Stimulated activated CD4-positive, alpha-beta T cell treated with anti-CD3 and anti-CD28 coated beads, TNF-alpha, amount 100 ng/mL, for 48 hours (primary cell): ENCODE results near the gene RIMBP3B.
"Not testable (repeated sequence)": the region's sequence is repeated elsewhere in the genome, so short reads cannot be mapped to it uniquely, and the experiment has no call there.

ENCODE experiments used
- DNase-seq, 3 donors: peaks; one replicate each; pipeline ENCODE4 v3.0.0-alpha.2; 2020; ENCODE audit warnings: low read depth in 3 of 3

The RIMBP3B gene

DNA sequence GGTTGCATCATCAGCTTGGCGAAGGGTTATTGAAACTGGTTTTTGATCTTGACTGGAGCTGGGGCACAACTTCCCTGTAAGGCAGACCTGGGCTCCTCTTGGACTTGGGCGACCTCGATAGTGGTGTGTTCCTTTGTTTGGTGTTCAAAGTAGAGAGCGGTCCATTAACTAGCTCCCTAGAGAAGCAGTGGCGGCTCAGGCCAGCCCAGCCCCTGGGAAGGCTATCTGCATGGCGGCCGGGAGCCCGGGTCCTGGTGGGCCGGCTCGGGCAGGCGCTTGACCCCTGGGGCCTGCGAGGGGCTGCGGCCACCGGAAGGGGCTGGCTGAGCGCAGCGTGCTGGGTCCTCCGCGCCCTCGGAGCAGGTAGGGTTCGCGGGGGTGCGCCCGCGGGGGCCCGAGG lies 32.8 kb downstream of the RIMBP3B start:
- not testable (repeated sequence) for DNase-seq

DNA sequence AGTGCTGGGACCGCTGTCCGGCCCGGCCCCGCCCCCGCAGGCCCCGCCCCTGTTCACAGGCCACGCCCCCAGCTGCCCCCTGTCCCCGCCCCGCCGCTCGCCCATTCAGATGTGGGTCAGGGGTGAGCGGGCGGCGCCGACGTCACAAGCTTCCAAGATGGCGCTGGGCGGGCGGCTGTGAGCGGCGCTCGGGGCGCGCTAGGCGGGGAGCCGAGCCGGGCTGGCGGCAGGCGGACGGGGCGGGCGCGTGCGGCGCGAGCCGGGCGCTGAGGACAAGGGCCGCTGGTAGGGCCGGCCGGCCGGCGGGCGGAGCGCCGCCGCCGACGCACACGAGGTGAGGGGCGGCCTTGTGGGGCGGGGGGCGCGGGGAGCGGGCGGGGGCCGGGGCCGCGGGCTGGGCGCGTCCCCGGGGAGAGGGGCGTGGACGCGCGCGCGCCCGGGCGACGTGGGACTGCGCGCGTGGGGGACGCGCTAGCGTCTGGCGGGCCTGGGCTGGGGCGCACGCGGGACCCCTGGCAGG lies 33.7 kb downstream of the RIMBP3B start, which contains the start of gene HIC2:
Gene HIC2 (plus strand): TSS at position 145 of the 520 bp plus-strand sequence. CDS start 25,461 bp downstream, outside the sequence.
- not testable (repeated sequence) for DNase-seq

DNA sequence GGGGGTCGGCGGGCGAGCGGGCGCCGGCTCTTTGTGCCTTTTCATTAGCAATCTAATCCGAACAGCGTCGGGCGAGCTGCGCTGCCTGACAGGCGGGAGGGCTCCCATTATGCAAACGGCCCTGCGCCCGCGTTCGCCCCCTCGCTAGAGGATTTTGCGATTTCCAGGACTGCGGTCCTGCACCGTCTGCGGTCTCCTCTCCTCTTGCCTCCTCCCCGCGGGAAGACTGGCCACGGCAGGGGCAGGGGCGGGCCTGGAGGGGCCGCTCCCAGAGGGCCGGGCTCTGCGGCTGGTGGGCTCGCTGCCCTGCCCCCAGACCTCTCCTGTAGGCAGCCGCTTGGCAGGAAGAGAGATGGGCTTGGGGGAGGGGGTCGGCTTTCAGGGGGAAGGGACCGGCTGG lies 34.3 kb downstream of the RIMBP3B start:
- DNase-seq = peak in 1 of 3 donors; percentile 12

DNA sequence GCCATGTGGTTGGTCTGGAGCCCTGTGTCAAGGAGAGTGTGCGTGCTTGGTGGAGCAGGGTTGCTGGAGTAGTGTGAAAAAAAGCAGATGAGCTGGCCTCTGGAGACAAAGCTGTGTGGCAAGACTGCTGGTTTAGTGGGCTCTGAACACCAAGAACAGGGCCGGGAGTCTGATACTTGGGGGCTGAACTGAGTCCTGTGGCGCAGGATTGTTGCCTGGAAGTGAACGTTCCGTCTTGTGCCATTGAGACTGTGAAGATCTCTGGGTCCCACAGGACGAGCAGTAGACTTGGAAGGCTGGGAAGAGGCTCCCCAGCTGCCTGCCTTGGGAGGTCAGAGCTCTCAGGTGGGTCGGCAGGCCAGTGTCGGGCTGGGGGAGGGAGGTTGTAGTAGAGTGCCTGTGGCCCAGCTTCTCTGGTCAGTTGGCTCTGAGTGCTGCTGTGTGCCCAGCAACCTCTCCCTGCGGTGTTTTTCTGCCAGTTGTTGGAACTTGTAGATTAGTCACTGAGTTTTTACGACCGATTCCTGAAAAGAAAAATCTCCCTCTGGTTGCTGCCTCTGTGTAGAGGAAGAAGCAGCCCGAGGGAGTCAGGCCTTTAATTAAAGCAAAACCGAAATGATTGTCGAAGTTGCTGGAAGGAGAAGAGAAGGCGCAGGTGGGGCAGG lies 35.6 kb downstream of the RIMBP3B start:
- DNase-seq = not testable (repeated sequence)

DNA sequence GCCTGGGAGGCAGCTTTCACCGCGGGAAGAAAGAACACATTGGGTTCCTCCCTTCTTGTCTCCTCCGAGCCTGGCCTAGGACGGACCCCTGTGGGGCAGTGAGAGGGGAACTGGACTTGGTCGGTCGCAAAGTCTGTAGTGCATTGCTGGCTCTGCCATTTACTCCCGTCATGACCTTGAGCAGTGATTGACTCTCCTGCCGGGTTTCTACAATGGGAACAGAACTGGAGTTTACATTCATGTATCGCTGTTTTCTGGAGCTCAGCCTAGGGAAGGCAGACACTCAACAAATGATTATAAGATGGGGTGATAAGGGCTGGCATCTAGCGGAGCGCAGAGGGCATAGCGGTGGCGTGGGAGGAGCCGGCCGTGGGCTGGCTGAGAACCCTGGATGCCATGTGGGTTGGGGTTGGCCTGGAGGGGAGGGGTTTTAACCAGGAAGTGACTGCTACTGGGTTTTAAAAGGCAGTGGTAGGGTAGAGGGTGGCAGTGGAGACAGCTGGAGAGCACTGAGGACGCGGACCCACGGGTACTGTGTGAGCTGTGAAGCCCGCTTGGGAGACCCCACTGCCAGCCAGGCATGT lies 36.7 kb downstream of the RIMBP3B start:
- DNase-seq = not testable (repeated sequence)

DNA sequence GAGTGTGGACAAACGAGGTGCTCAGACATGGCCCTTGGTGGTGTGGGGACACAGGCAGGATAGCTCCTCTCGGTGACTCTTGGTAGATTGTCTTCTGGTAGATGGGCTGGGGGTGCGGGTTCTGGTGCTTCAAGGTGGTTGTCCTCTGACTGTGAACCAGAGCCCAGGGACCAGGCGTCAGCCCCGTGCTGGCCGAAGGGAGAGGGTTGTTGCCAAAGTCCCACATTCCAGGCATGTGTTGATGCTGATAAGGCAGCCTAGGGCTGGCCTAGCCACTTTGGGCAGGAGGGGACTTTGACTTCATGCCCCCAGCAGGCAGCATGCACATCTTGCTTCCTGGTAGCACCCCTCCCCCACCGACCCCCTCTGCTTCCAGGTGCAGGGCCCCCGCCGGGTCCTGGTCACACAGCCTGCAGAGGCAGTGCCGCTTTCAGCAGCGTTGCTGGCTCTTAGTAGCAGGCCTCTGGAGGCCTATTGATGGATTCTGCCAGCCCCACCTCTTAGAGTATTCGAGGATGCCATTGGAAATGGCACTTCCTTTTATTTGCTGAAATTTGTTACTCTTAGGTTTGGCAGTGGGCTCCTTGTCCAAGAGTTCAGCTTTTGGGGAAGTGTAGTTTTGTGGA lies 40.6 kb downstream of the RIMBP3B start:
- not testable (repeated sequence) for DNase-seq

DNA sequence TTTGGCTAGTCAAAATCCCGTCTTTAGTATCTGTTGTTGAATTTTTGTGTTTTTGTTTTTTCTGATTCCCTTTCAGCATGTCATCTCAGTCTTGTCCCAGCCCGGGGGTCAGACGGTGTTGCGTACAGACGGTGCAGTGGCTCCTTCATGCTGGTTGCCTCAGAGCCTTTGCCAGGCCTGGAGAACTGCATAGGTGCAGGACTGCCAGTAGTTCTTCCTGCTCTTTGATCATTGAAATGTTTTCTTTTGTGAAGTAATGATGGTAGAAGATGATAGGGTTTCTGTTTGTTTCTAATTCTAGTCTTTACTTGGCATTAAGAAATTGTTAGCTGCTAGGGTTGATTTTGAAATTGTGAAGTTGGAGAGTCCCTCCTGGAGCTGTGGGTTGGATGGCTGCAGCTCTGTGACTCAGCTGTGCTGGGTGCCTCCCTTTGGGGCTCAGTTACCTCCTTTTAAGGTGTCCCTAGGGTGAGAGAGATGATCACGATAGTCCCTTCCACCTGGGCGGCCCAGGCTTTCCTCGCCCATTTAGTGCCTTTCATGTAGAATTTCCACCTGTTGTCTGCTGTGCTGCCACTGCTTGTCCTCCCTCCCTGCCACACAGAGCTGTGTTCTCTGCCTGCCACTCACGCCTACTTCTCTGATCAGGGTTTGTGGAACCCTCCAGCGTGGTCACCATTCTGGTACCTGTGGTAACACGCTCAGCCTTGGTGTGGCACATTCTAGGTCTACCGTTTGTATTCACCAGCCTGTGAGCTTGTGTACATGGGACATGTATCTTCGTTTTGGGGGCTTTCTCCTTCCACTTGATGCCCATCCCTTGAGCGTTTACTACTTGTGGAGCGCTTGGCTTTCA lies 51.1 kb downstream of the RIMBP3B start:
- DNase-seq = not testable (repeated sequence)

DNA sequence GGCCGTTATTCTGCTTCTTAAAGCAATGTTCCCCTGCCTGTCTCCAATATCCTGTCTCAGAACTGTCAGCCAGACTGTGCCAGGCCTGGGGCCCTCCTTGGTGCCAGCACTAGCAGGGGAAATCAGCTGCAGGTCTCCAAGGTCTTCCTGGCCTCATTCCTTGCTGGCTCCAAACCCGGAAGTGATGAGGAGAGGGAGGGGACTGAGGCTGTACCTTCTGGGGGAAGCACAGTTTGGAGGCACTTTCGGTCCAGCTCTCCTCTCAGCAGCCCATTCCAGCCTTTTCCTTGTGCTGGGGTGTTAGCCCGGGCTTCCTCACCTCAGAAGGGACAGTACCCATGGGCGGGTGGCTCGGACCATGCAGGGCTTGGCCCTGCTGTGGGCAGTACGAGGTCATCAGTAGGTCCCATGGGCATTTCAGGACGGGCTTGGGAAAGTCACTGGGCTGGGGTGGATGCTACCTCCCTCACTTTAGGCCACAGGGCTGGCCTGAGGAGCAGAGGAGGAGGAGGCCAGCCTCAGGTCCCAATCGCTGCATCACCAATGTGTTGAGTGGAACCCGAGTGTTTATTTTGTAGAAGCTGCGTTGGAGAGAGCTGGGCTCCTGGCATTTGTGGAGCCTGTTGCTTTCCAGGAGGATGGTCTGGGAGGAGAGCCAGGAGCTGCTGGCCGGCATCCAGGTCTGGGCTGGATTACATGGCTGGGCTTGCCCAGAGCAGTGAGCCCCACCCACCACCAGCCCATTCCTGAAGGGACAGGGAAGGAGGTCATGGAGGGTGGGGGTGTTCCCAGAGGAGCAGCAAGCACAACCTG lies 52.7 kb downstream of the RIMBP3B start:
- DNase-seq = not testable (repeated sequence)

DNA sequence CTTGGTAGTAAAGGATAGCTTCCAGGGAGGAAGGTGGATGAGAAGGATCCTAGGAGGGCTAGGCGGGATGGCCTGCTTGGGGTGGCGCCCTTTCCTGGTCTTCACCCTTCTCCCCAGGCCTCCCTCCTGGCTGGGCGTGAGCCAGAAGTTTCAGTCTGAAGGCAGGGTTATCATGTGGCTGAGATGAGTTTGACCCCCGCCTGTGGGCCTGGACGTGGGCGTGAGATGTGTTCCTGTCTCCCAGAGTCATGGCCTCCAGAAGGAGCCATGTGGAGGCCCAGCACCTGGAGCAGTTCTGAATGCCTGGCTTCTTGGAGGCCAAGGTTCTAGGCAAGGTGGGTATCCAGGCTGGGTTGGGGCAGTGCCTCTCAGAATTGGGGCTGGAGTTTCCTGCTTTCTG lies 54.5 kb downstream of the RIMBP3B start:
- DNase-seq = not testable (repeated sequence)
